HG02943 (cell line): ENCODE data around the gene PDE4D.

Experiments used
- ATAC-seq: cut with Tn5 transposase; IDR thresholded peaks from one replicate; pipeline ENCODE4 v1.9.1; 2021; ENCODE audit warnings: mild to moderate bottlenecking, low read depth, moderate library complexity; ENCODE audit not compliant: unreplicated experiment

Gene PDE4D

GRCh38 chr5:59713498-59713844 lies 180.1 kb downstream of the PDE4D start:
- no peak for ATAC-seq

GRCh38 chr5:59712836-59713497 lies 180.6 kb downstream of the PDE4D start:
- no peak for ATAC-seq

- no peak for ATAC-seq
These were observed 182.2 kb downstream of the PDE4D start for GRCh38 chr5:59711310-59711709.

- no peak for ATAC-seq
These were observed 183.7 kb downstream of the PDE4D start for GRCh38 chr5:59709846-59710245.

- ATAC-seq: no peak
These were observed 184.1 kb downstream of the PDE4D start for GRCh38 chr5:59709346-59709821.

GRCh38 chr5:59704936-59705335 lies 188.6 kb downstream of the PDE4D start:
- no peak for ATAC-seq

GRCh38 chr5:59703789-59704188 lies 189.7 kb downstream of the PDE4D start:
- ATAC-seq: no peak

- ATAC-seq: no peak
These were observed 195.0 kb downstream of the PDE4D start for GRCh38 chr5:59698207-59699178.

GRCh38 chr5:59694411-59694810 lies 199.1 kb downstream of the PDE4D start:
- no peak for ATAC-seq

GRCh38 chr5:59693492-59694309 lies 199.8 kb downstream of the PDE4D start:
- ATAC-seq: no peak

GRCh38 chr5:59685793-59686192 lies 207.7 kb downstream of the PDE4D start:
- ATAC-seq: no peak

- ATAC-seq: no peak
These were observed 208.4 kb downstream of the PDE4D start for GRCh38 chr5:59685191-59685530.

- ATAC-seq: no peak
These were observed 208.9 kb downstream of the PDE4D start for GRCh38 chr5:59684388-59685190.

- ATAC-seq: no peak
These were observed 210.2 kb downstream of the PDE4D start for GRCh38 chr5:59683311-59683710.

GRCh38 chr5:59682542-59682941 lies 211.0 kb downstream of the PDE4D start:
- no peak for ATAC-seq

- ATAC-seq: no peak
These were observed 214.6 kb downstream of the PDE4D start for GRCh38 chr5:59678943-59679342.

- no peak for ATAC-seq
These were observed 218.8 kb downstream of the PDE4D start for GRCh38 chr5:59674763-59675162.

- ATAC-seq: no peak
These were observed 220.0 kb downstream of the PDE4D start for GRCh38 chr5:59673438-59674058.

GRCh38 chr5:59666440-59667068 lies 227.0 kb downstream of the PDE4D start:
- no peak for ATAC-seq
